Loucy (cell line): Measurements from ENCODE around the gene CACNA2D3.

Experiments used
- H2AFZ ChIP-seq: fragments of 200-600 bp; sonication (generic); 2 replicates; pipeline ENCODE4 v1.6.0; 2016; ENCODE audit warnings: antibody characterized with exemption, mild to moderate bottlenecking, low read length, moderate library complexity
- H3F3A ChIP-seq: fragments of 200-600 bp; 2 replicates; pipeline ENCODE4 v1.6.0; 2016; ENCODE audit warnings: antibody characterized with exemption, low read depth, mild to moderate bottlenecking
- H3K27me3 ChIP-seq: fragments of 200-600 bp; sonication (generic); 2 replicates; pipeline ENCODE4 v1.6.1; 2014; ENCODE audit warnings: low read length, mild to moderate bottlenecking; ENCODE audit not compliant: insufficient read depth, poor library complexity, severe bottlenecking
- H3K36me3 ChIP-seq: fragments of 200-600 bp; sonication (generic); 2 replicates; pipeline ENCODE4 v1.6.1; 2016; ENCODE audit warnings: low read length; ENCODE audit not compliant: insufficient read depth
- H3K4me1 ChIP-seq: fragments of 200-600 bp; sonication (generic); 2 replicates; pipeline ENCODE4 v1.5.1; 2014; ENCODE audit warnings: low read length, mild to moderate bottlenecking; ENCODE audit not compliant: insufficient read depth, poor library complexity, severe bottlenecking
- H3K4me2 ChIP-seq: fragments of 200-600 bp; sonication (generic); 2 replicates; pipeline ENCODE4 v1.6.0; 2014; ENCODE audit warnings: antibody characterized with exemption, low read length, low read depth, mild to moderate bottlenecking; ENCODE audit not compliant: poor library complexity, severe bottlenecking
- H3K4me3 ChIP-seq: fragments of 200-600 bp; sonication (generic); 2 replicates; pipeline ENCODE4 v1.5.1; 2014; ENCODE audit warnings: low read length, mild to moderate bottlenecking, mixed read lengths; ENCODE audit not compliant: poor library complexity, severe bottlenecking
- H3K79me2 ChIP-seq: fragments of 200-600 bp; sonication (generic); 2 replicates; pipeline ENCODE4 v1.6.1; 2014; ENCODE audit warnings: low read length; ENCODE audit not compliant: insufficient read depth
- H3K9ac ChIP-seq: fragments of 200-600 bp; sonication (generic); 2 replicates; pipeline ENCODE4 v1.6.0; 2014; ENCODE audit warnings: mild to moderate bottlenecking, low read depth, low read length, moderate library complexity; ENCODE audit not compliant: poor library complexity, severe bottlenecking
- H3K9me2 ChIP-seq: fragments of 200-600 bp; sonication (generic); replicated peaks from 2 replicates; pipeline ENCODE4 v1.6.1; 2016; ENCODE audit warnings: low read depth, low read length, mixed read lengths
- H3K9me3 ChIP-seq: fragments of 200-600 bp; sonication (generic); 2 replicates; pipeline ENCODE4 v1.6.1; 2014; ENCODE audit warnings: mild to moderate bottlenecking, antibody characterized with exemption, low read length, low read depth; ENCODE audit not compliant: insufficient read depth
- H4K20me1 ChIP-seq: fragments of 200-600 bp; sonication (generic); 2 replicates; pipeline ENCODE4 v1.6.0; 2014; ENCODE audit warnings: antibody characterized with exemption, low read length, mild to moderate bottlenecking; ENCODE audit not compliant: insufficient read depth, poor library complexity, severe bottlenecking
- CTCF ChIP-seq: fragments of 200-600 bp; sonication (generic); conservative IDR thresholded peaks from 2 replicates; pipeline ENCODE4 v1.5.1; 2014; ENCODE audit warnings: mild to moderate bottlenecking, antibody characterized with exemption, low read length
- EZH2phosphoT487 ChIP-seq: fragments of 200-600 bp; IDR thresholded peaks from 2 replicates; pipeline ENCODE4 v1.6.1; 2018; ENCODE audit warnings: antibody characterized with exemption, mild to moderate bottlenecking, moderate library complexity, borderline replicate concordance

The CACNA2D3 gene

GRCh38 chr3:54758461-54758860, 636.1 kb downstream of the CACNA2D3 start:
- no peak for TF ChIP-seq CTCF
- no peak for TF ChIP-seq EZH2phosphoT487
- H3K9me3 ChIP-seq, result no peaks in the 10 kb centered on the region; the same call in 1 of the 2 replicates
- no peaks in the 10 kb centered on the region for H3K79me2 ChIP-seq
- no peaks in the 10 kb centered on the region for H3K9me2 ChIP-seq
- no peaks in the 10 kb centered on the region for H3K27me3 ChIP-seq
- H3K4me2 ChIP-seq, result no peak overlapping the region
- no peak overlapping the region for H2AFZ ChIP-seq
- H3K4me1 ChIP-seq, result no peaks in the 10 kb centered on the region
- H3K4me3 ChIP-seq, result no peak overlapping the region
- H4K20me1 ChIP-seq, result no peaks in the 10 kb centered on the region
- H3K9ac ChIP-seq, result no peak overlapping the region
- H3K36me3 ChIP-seq, result no peaks in the 10 kb centered on the region
- no peaks in the 10 kb centered on the region for H3F3A ChIP-seq

- Histone ChIP-seq H4K20me1 (no peaks in the 10 kb centered on the region), H3K9me3 (no peaks in the 10 kb centered on the region; the same call in 1 of the 2 replicates), H3K9ac (no peak overlapping the region), H3K36me3 (no peaks in the 10 kb centered on the region), H3K79me2 (no peaks in the 10 kb centered on the region), H3K4me2 (no peak overlapping the region), H3K4me1 (no peaks in the 10 kb centered on the region), H3K27me3 (no peaks in the 10 kb centered on the region), H3K9me2 (no peaks in the 10 kb centered on the region), H2AFZ (no peak overlapping the region), H3K4me3 (no peak overlapping the region), H3F3A (no peaks in the 10 kb centered on the region)
- TF ChIP-seq EZH2phosphoT487, result no peak
- no peak for TF ChIP-seq CTCF
Observed at GRCh38 chr3:54759166-54759565, 636.8 kb downstream of the CACNA2D3 start.

- H3K9ac ChIP-seq, result no peak overlapping the region
- H3K4me3 ChIP-seq, result no peak overlapping the region
- H3K36me3 ChIP-seq, result no peaks in the 10 kb centered on the region
- H3K27me3 ChIP-seq, result no peaks in the 10 kb centered on the region
- no peaks in the 10 kb centered on the region for H3K9me2 ChIP-seq
- no peaks in the 10 kb centered on the region for H3K79me2 ChIP-seq
- H3F3A ChIP-seq, result no peaks in the 10 kb centered on the region
- no peak overlapping the region for H2AFZ ChIP-seq
- TF ChIP-seq EZH2phosphoT487, result no peak
- TF ChIP-seq CTCF, result no peak
- no peak overlapping the region for H3K4me2 ChIP-seq
- no peaks in the 10 kb centered on the region for H4K20me1 ChIP-seq
- H3K9me3 ChIP-seq, result no peaks in the 10 kb centered on the region
- no peaks in the 10 kb centered on the region for H3K4me1 ChIP-seq
Observed at GRCh38 chr3:54760201-54760600, 637.8 kb downstream of the CACNA2D3 start.
